Measurements from ENCODE around the gene ZNF850. TPM values are rescaled to one million over a fixed set of nuclear protein-coding genes. Genes with fewer than 3 reads are reported as not detected.

The ZNF850 gene
- total RNA-seq, 1 experiment from 2014 or later = 10.3 TPM

GRCh38 chr19:36707134-36707533, 65.5 kb downstream of the ZNF850 start:
- DNase-seq (ENCODE audit: low read depth) = peak; percentile 10

GRCh38 chr19:36688058-36688457, 84.5 kb downstream of the ZNF850 start:
- no peak for DNase-seq (ENCODE audit: low read depth)

DNA sequence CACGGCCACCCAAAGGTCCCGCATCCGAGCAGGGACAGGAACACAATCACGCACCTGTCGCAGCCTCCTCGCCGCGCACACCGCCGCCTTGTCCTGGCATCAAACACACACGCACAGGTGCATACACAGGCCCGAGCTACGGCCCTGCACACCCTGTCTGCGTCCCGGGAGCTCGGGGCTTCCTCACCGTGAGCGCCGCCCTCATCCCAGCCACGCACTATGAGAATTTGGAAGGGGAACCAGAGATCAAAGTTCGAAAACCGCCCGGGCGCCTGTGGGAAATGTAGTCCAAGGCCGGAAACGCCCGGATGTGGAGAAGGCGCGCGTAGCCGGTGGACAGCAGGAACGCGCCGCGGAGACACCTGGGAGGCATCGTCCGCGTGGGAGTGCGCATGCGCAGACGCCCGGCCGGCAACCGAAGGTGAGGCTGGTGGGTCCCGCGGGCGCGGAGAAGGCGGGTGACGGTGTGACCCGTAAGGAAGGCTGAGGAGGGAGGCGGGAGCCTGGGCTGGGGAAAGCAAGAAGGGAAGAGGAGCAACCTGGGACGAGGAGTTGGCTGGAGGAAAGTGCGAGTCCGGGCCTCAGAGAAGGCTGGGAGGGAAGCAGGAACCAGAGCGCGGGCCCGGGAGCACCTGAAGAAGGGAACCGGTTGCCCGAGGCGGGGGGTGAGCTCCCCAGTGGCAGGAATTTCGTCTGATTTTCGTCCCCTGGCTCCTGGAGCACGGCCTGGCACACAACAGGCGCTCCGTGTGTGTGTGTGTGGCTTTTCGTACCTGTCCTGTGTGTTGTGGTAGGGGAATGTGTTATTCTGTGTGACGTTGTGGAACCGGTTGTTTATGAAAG, 85.2 kb downstream of the ZNF850 start, which contains the start of gene ZNF567:
TSS of gene ZNF567 (plus strand) at position 399 of the 843 bp plus-strand sequence. CDS start 7,256 bp downstream, outside the sequence.
- DNase-seq (ENCODE audit: low read depth) = peak; percentile 94

- DNase-seq (ENCODE audit: low read depth) = peak; percentile 54
These were observed 86.0 kb downstream of the ZNF850 start for GRCh38 chr19:36686365-36687213.

DNA sequence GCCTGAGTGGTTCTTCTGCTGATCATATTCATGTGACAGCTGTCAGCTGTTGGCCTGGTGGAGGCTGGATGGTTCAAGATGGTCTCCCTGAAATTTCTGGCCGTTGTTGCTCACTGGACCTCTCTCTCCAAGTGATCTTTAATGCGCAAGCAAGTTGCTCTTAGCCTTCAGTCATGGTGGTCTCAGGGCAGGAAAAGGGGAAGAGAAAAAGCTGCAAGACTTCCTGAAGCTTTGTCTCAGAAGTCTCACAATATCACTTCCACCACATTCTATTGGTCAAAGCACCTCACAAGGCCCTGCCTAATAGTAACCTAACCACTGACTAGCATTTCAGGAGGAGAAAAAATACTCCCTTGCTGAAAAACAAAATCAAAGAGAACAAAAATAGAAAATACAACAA, 86.8 kb downstream of the ZNF850 start:
- no peak for DNase-seq (ENCODE audit: low read depth)

GRCh38 chr19:36679455-36679854, 93.2 kb downstream of the ZNF850 start:
- no peak for DNase-seq (ENCODE audit: low read depth)

GRCh38 chr19:36674201-36674600, 98.4 kb downstream of the ZNF850 start:
- no peak for DNase-seq (ENCODE audit: low read depth)

- no peak for DNase-seq (ENCODE audit: low read depth)
These were observed 100.2 kb downstream of the ZNF850 start for GRCh38 chr19:36672368-36672767.

- no peak for DNase-seq (ENCODE audit: low read depth)
These were observed 104.0 kb downstream of the ZNF850 start for GRCh38 chr19:36668646-36669045.

DNA sequence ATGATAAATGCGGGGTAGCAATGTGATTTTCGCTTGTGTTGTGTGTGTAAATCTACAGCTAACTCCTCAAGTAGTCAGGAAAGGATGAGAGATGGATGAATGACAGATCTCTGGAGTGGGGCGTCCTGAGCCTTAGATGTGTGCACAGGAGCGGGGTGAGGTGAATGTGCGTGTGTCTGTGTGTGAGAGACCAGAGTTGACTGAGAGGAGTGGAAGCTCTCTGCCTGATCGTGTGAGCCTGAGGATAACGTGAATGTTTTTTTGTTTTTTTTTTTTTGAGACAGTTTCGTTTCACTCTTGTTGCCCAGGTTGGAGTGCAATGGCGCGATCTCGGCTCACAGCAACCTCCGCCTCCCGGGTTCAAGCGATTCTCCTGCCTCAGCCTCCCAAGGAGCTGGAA, 106.8 kb downstream of the ZNF850 start:
- no peak for DNase-seq (ENCODE audit: low read depth)

Other genes with a start within 250 kb of the ZNF850 start
- gene ZNF260, start 244.5 kb downstream of the ZNF850 start, total RNA-seq (2014; rRNA removed) = 13.5 and 14.5 TPM in 2 replicates
- 5.6 and 6.3 TPM in 2 replicates for gene ZNF529, start 199.5 kb downstream of the ZNF850 start, total RNA-seq (2014; rRNA removed)
- gene ZNF382, start 167.5 kb downstream of the ZNF850 start, total RNA-seq (2014; rRNA removed) = 4.0 and 5.4 TPM in 2 replicates
- 13.2 and 14.0 TPM in 2 replicates for gene ZNF461, start 106.0 kb downstream of the ZNF850 start, total RNA-seq (2014; rRNA removed)
- 5.1 TPM in 2 replicates for gene ZNF567, start 85.2 kb downstream of the ZNF850 start, total RNA-seq (2014; rRNA removed)
- gene ZNF790, start 65.6 kb upstream of the ZNF850 start, total RNA-seq (2014; rRNA removed) = 6.3 and 8.3 TPM in 2 replicates
- 1.5 and 2.6 TPM in 2 replicates for gene ZNF345, start 78.1 kb upstream of the ZNF850 start, total RNA-seq (2014; rRNA removed)
- 5.5 and 6.2 TPM in 2 replicates for gene ZNF829, start 143.5 kb upstream of the ZNF850 start, total RNA-seq (2014; rRNA removed)
- 10.8 and 11.3 TPM in 2 replicates for gene ZNF568, start 143.5 kb upstream of the ZNF850 start, total RNA-seq (2014; rRNA removed)

Measured in LHCN-M2 (cell line).